OCI-LY7 (cell line): ENCODE data around the gene SSTR5. TPM values are rescaled to one million over a fixed set of nuclear protein-coding genes. Genes with fewer than 3 reads are reported as not detected.

Experiments
- BruUV-seq: library from RNA; stranded (reverse); fragments of 400-500 nt; replicated peaks from 2 replicates; lab custom pipeline; 2021; lab: Mats Ljungman, UMichigan
- CTCF ChIA-PET: fragments of 300-600 bp; sonication (Branson Sonifier 250); formaldehyde crosslinking; loops from one replicate; lab custom pipeline; 2022; ENCODE audit warnings: antibody characterized with exemption; ENCODE audit not compliant: unreplicated experiment; lab: Charles Lee
- POLR2A ChIA-PET: fragments of 300-600 bp; sonication (Branson Sonifier 250); formaldehyde crosslinking; loops from one replicate; lab custom pipeline; 2022; ENCODE audit warnings: antibody characterized with exemption; lab: Charles Lee
- DNase-seq: peaks from one replicate; pipeline ENCODE4 v3.0.0-alpha.2; 2015; ENCODE audit warnings: low spot score
- H2AFZ ChIP-seq: fragments of 200-600 bp; sonication (generic), shearing (Covaris generic); 2 replicates; pipeline ENCODE4 v1.6.1; 2014; ENCODE audit warnings: mild to moderate bottlenecking, antibody characterized with exemption, low read length, moderate library complexity
- H3K27ac ChIP-seq: fragments of 200-600 bp; sonication (generic); 2 replicates; pipeline ENCODE4 v1.5.1; 2014; ENCODE audit warnings: mixed run types, low read depth, mild to moderate bottlenecking, moderate library complexity, low read length, inconsistent platforms; ENCODE audit not compliant: poor library complexity, severe bottlenecking
- H3K36me3 ChIP-seq: fragments of 200-600 bp; sonication (generic); 2 replicates; pipeline ENCODE4 v1.6.1; 2014; ENCODE audit warnings: mild to moderate bottlenecking, antibody characterized with exemption, low read length, moderate library complexity, mixed read lengths; ENCODE audit not compliant: insufficient read depth
- H3K4me1 ChIP-seq: fragments of 200-600 bp; sonication (generic); 2 replicates; pipeline ENCODE4 v1.5.1; 2014; ENCODE audit warnings: mild to moderate bottlenecking, low read length; ENCODE audit not compliant: insufficient read depth, poor library complexity, severe bottlenecking
- H3K4me2 ChIP-seq: fragments of 200-600 bp; sonication (generic); 2 replicates; pipeline ENCODE4 v1.6.1; 2014; ENCODE audit warnings: mild to moderate bottlenecking, low read length
- H3K4me3 ChIP-seq: fragments of 200-600 bp; sonication (generic); 2 replicates; pipeline ENCODE4 v1.5.1; 2014; ENCODE audit warnings: mild to moderate bottlenecking, low read depth, low read length; ENCODE audit not compliant: poor library complexity, severe bottlenecking
- H3K79me2 ChIP-seq: fragments of 200-600 bp; sonication (generic); 2 replicates; pipeline ENCODE4 v1.6.1; 2016; ENCODE audit warnings: low read depth, mild to moderate bottlenecking, low read length, moderate library complexity, mixed read lengths; ENCODE audit not compliant: insufficient read depth
- H3K9me2 ChIP-seq: fragments of 200-600 bp; sonication (generic); 2 replicates; pipeline ENCODE4 v1.6.1; 2016; ENCODE audit warnings: mild to moderate bottlenecking, low read length, mixed read lengths; ENCODE audit not compliant: insufficient read depth
- H3K9me3 ChIP-seq: fragments of 200-600 bp; sonication (generic); 2 replicates; pipeline ENCODE4 v1.6.1; 2014; ENCODE audit warnings: mild to moderate bottlenecking, mixed run types, low read length, mixed read lengths
- H4K20me1 ChIP-seq: fragments of 200-600 bp; sonication (generic); 2 replicates; pipeline ENCODE4 v1.6.1; 2014; ENCODE audit warnings: mild to moderate bottlenecking, antibody characterized with exemption, low read length, moderate library complexity, mixed read lengths; ENCODE audit not compliant: insufficient read depth
- EZH2phosphoT487 ChIP-seq: fragments of 200-600 bp; sonication (generic); IDR thresholded peaks from 2 replicates; pipeline ENCODE4 v1.6.1; 2018; ENCODE audit warnings: low read depth, borderline replicate concordance, mild to moderate bottlenecking, mixed run types, antibody characterized with exemption, low read length, moderate library complexity, mixed read lengths
- intact Hi-C: fragments of 100-400 bp; cut with micrococcal nuclease; formaldehyde crosslinking; loops from one replicate; pipeline ENCODE4 v1.10.0; 2022; ENCODE audit not compliant: unreplicated experiment
- total RNA-seq, 2 experiments: library from RNA; depleted of rRNA in 1 of 2; stranded (reverse); fragments of >200 nt in 1 of 2; shearing (Covaris generic) in 1 of 2; gene quantifications; 2 replicates each; pipeline ENCODE4 v1.2.3, GENCODE V29; 2014 to 2022
- TF ChIP-seq, protein P1 (sequence below): fragments of 200-600 bp; sonication (generic); conservative IDR thresholded peaks from 2 replicates; pipeline ENCODE4 v1.5.1; 2014; ENCODE audit warnings: mild to moderate bottlenecking, antibody characterized with exemption, low read length, moderate library complexity, mixed read lengths

Gene SSTR5
- total RNA-seq, 2 experiments from 2014 or later, result not detected

DNA sequence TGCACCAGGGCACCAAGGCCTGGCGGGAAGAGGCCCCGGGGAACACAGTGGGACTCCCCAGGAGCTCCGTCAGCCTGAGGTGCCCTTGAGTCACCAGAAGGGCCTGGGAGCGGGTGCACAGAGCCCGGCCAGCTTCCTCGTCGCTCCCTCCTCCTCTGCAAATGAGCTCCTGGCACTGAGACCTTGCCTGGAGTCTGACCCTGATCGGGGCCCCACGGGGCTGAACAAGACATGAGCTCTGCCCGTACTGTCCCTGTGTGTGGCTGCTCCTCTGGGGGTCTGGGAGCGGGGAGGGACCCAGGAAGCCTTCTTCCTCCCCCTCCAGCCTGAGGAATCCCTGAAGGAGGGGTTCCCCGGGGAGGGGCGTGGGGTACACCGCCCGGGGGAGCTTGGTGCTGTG is 36.4 kb upstream of the SSTR5 start:
- TF ChIP-seq, protein P1, sequence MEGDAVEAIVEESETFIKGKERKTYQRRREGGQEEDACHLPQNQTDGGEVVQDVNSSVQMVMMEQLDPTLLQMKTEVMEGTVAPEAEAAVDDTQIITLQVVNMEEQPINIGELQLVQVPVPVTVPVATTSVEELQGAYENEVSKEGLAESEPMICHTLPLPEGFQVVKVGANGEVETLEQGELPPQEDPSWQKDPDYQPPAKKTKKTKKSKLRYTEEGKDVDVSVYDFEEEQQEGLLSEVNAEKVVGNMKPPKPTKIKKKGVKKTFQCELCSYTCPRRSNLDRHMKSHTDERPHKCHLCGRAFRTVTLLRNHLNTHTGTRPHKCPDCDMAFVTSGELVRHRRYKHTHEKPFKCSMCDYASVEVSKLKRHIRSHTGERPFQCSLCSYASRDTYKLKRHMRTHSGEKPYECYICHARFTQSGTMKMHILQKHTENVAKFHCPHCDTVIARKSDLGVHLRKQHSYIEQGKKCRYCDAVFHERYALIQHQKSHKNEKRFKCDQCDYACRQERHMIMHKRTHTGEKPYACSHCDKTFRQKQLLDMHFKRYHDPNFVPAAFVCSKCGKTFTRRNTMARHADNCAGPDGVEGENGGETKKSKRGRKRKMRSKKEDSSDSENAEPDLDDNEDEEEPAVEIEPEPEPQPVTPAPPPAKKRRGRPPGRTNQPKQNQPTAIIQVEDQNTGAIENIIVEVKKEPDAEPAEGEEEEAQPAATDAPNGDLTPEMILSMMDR, result no peak
- TF ChIP-seq EZH2phosphoT487, result no peak
- H3K9me2 ChIP-seq, result no peaks in the 10 kb centered on the region
- no peak overlapping the region for H2AFZ ChIP-seq
- intact Hi-C loops, result no loop called here
- H4K20me1 ChIP-seq, result no peaks in the 10 kb centered on the region
- no peaks in the 10 kb centered on the region for H3K9me3 ChIP-seq
- BruUV-seq, result no TSS peak
- no peaks in the 10 kb centered on the region for H3K36me3 ChIP-seq
- no peak for DNase-seq
- H3K4me3 ChIP-seq, result no peak overlapping the region
- H3K4me2 ChIP-seq, result no peak overlapping the region
- H3K4me1 ChIP-seq, result no peaks in the 10 kb centered on the region
- no peak overlapping the region for H3K27ac ChIP-seq
- CTCF ChIA-PET, result interaction anchor here (0.6 kb wide), 1 partner anchor 158 kb away, joined by 7 read pairs; no protein-coding TSS in a partner anchor
- no peaks in the 10 kb centered on the region for H3K79me2 ChIP-seq
- POLR2A ChIA-PET, result no interaction called here

DNA sequence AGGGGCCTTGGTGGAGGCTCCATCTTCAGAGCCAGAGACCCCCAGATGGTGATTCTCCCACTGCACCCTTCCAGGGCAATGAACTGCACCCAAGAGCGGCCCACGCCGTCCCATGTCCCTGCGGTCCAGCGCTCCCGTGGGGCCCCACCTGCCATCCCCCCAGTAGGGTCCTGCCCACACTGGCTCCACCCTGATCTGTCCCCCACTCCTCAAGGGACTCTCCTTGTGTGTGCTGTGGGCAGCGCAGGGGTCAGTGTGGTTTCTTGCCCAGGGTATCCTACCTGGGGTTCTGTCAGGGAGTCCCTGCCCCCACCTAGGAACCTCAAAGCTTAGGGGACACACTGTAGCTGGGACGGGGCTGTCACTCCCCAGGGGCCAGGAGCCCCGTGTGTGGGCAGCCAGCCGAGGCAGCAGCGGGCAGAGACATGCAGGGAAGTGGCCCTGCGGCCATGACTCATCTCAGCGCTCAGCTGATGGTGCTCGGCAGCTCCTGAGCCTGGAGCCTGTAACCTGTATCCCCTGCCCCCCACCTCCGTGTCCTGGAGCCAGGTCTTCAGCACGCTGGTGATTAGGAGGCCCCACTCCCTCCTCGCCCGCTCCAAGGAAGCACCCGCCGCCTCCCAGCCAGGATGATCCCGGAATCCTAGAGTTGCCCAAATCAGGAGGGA is 35.7 kb upstream of the SSTR5 start:
- no TSS peak for BruUV-seq
- no peak for TF ChIP-seq EZH2phosphoT487
- TF ChIP-seq, protein P1, result no peak
- no peaks in the 10 kb centered on the region for H3K4me1 ChIP-seq
- H3K4me2 ChIP-seq, result no peak overlapping the region
- H3K9me2 ChIP-seq, result no peaks in the 10 kb centered on the region
- H3K4me3 ChIP-seq, result no peak overlapping the region
- no peaks in the 10 kb centered on the region for H3K36me3 ChIP-seq
- CTCF ChIA-PET, result interaction anchor here (0.6 kb wide), 1 partner anchor 159 kb away, joined by 7 read pairs; no protein-coding TSS in a partner anchor
- H4K20me1 ChIP-seq, result no peaks in the 10 kb centered on the region
- no peaks in the 10 kb centered on the region for H3K79me2 ChIP-seq
- intact Hi-C loops, result no loop called here
- H2AFZ ChIP-seq, result no peak overlapping the region
- H3K27ac ChIP-seq, result no peak overlapping the region
- DNase-seq, result no peak
- POLR2A ChIA-PET, result no interaction called here
- H3K9me3 ChIP-seq, result no peaks in the 10 kb centered on the region
